Calu3 (cell line): ENCODE results near the gene MYO18B. TPM values are rescaled to one million over a fixed set of nuclear protein-coding genes. Genes with fewer than 3 reads are reported as not detected.

ENCODE experiments used
- BruUV-seq: library from RNA; stranded (reverse); fragments of 400-500 nt; replicated peaks from 2 replicates; lab custom pipeline; 2021; lab: Mats Ljungman, UMichigan
- CTCF ChIA-PET: fragments of 300-600 bp; sonication (Branson Sonifier 250); formaldehyde crosslinking; loops from one replicate; lab custom pipeline; 2022; ENCODE audit warnings: antibody characterized with exemption; lab: Charles Lee
- DNase-seq: peaks from one replicate; pipeline ENCODE4 v3.0.0; 2022
- H3K27ac Mint-ChIP-seq: one replicate; pipeline ENCODE4 v1.8.0; 2022; ENCODE audit warnings: mixed read lengths; ENCODE audit not compliant: unreplicated experiment
- H3K27me3 Mint-ChIP-seq: one replicate; pipeline ENCODE4 v1.8.0; 2022; ENCODE audit warnings: mixed read lengths; ENCODE audit not compliant: unreplicated experiment
- H3K36me3 Mint-ChIP-seq: one replicate; pipeline ENCODE4 v1.8.0; 2022; ENCODE audit warnings: mild to moderate bottlenecking, moderate library complexity, mixed read lengths; ENCODE audit not compliant: insufficient read depth, unreplicated experiment
- H3K4me1 Mint-ChIP-seq: one replicate; pipeline ENCODE4 v1.8.0; 2022; ENCODE audit warnings: mild to moderate bottlenecking, low read depth, mixed read lengths; ENCODE audit not compliant: unreplicated experiment
- H3K4me3 Mint-ChIP-seq: one replicate; pipeline ENCODE4 v1.8.0; 2022; ENCODE audit warnings: mild to moderate bottlenecking, low read depth, moderate library complexity, mixed read lengths; ENCODE audit not compliant: unreplicated experiment
- H3K9me3 Mint-ChIP-seq: one replicate; pipeline ENCODE4 v1.8.0; 2022; ENCODE audit warnings: low read depth, mixed read lengths; ENCODE audit not compliant: unreplicated experiment
- CTCF ChIP-seq: fragments of 200-600 bp; IDR thresholded peaks from one replicate; pipeline ENCODE4 v1.8.0; 2022; ENCODE audit warnings: antibody characterized with exemption; ENCODE audit not compliant: unreplicated experiment
- intact Hi-C: fragments of 100-400 bp; cut with micrococcal nuclease; formaldehyde crosslinking; loops from one replicate; pipeline ENCODE4 v1.10.0; 2022; ENCODE audit not compliant: unreplicated experiment
- total RNA-seq: library from RNA; stranded (reverse); gene quantifications from 2 replicates; pipeline ENCODE4 v1.2.3, GENCODE V29; 2022

Gene MYO18B
- total RNA-seq, 1 experiment from 2014 or later: 0.59 TPM

- intact Hi-C loops: no loop called here
- CTCF ChIA-PET: no interaction called here
These were observed 44.0 kb upstream of the MYO18B start for GRCh38 chr22:25697978-25698377.

GRCh38 chr22:25698461-25698860 lies 43.5 kb upstream of the MYO18B start:
- no peaks in the 10 kb centered on the region for H3K9me3 Mint-ChIP-seq
- DNase-seq: no peak
- TF ChIP-seq CTCF: no peak
- no peak overlapping the region for H3K27ac Mint-ChIP-seq
- CTCF ChIA-PET: no interaction called here
- BruUV-seq: no TSS peak
- peaks cover 4% of the 10 kb centered on the region for H3K36me3 Mint-ChIP-seq
- no peaks in the 10 kb centered on the region for H3K27me3 Mint-ChIP-seq
- no peak overlapping the region for H3K4me3 Mint-ChIP-seq
- intact Hi-C loops: no loop called here
- H3K4me1 Mint-ChIP-seq: no peaks in the 10 kb centered on the region

More at GRCh38 chr22:25697978-25698377, 44.0 kb upstream of the MYO18B start:
- TF ChIP-seq CTCF: no peak
- Mint-ChIP-seq H3K4me1 (no peaks in the 10 kb centered on the region), H3K27me3 (no peaks in the 10 kb centered on the region), H3K36me3 (peaks cover 4% of the 10 kb centered on the region), H3K4me3 (no peak overlapping the region), H3K9me3 (no peaks in the 10 kb centered on the region), H3K27ac (no peak overlapping the region)
- no TSS peak for BruUV-seq
- DNase-seq: no peak

GRCh38 chr22:25698978-25699377 lies 43.0 kb upstream of the MYO18B start:
- peaks cover 4% of the 10 kb centered on the region for H3K36me3 Mint-ChIP-seq
- BruUV-seq: no TSS peak
- no peaks in the 10 kb centered on the region for H3K27me3 Mint-ChIP-seq
- no peaks in the 10 kb centered on the region for H3K9me3 Mint-ChIP-seq
- H3K27ac Mint-ChIP-seq: no peak overlapping the region
- intact Hi-C loops: no loop called here
- no peaks in the 10 kb centered on the region for H3K4me1 Mint-ChIP-seq
- no peak overlapping the region for H3K4me3 Mint-ChIP-seq
- TF ChIP-seq CTCF: no peak
- CTCF ChIA-PET: interaction anchor here (0.7 kb wide), 1 partner anchor 1983 kb away, joined by 3 read pairs; no protein-coding TSS in a partner anchor
- DNase-seq: no peak

GRCh38 chr22:25701056-25701780 lies 40.8 kb upstream of the MYO18B start:
- BruUV-seq: no TSS peak
- Mint-ChIP-seq H3K27me3 (no peaks in the 10 kb centered on the region), H3K27ac (no peak overlapping the region), H3K4me1 (no peaks in the 10 kb centered on the region), H3K4me3 (no peak overlapping the region), H3K9me3 (no peaks in the 10 kb centered on the region), H3K36me3 (no peaks in the 10 kb centered on the region)
- TF ChIP-seq CTCF: no peak
- CTCF ChIA-PET: interaction anchor here (1.6 kb wide), 1 partner anchor 239 kb away, joined by 6 read pairs; no protein-coding TSS in a partner anchor
- DNase-seq: no peak
- intact Hi-C loops: loop anchor here (1.0 to 5.0 kb wide), 3 partner anchors 71 to 239 kb away; no protein-coding TSS in a partner anchor
